Kidney tubule cell (primary cell): ENCODE measurements around the gene ERBB4.

Experiments
- DNase-seq: peaks from one replicate; pipeline ENCODE4 v3.0.0-alpha.2; 2018; ENCODE audit warnings: low spot score

The ERBB4 gene

GRCh38 chr2:212364112-212364985, 174.3 kb downstream of the ERBB4 start:
- DNase-seq = peak; percentile 13

- no peak for DNase-seq
Measured at GRCh38 chr2:212361174-212361756, 177.3 kb downstream of the ERBB4 start.

- no peak for DNase-seq
Measured at GRCh38 chr2:212360068-212360460, 178.5 kb downstream of the ERBB4 start.

- no peak for DNase-seq
Measured at GRCh38 chr2:212359425-212360067, 179.1 kb downstream of the ERBB4 start.

GRCh38 chr2:212357606-212358005, 181.0 kb downstream of the ERBB4 start:
- no peak for DNase-seq

GRCh38 chr2:212354382-212354781, 184.2 kb downstream of the ERBB4 start:
- no peak for DNase-seq

GRCh38 chr2:212348501-212348900, 190.1 kb downstream of the ERBB4 start:
- DNase-seq = no peak

GRCh38 chr2:212346865-212347264, 191.7 kb downstream of the ERBB4 start:
- no peak for DNase-seq

- DNase-seq = no peak
Measured at GRCh38 chr2:212345966-212346365, 192.6 kb downstream of the ERBB4 start.

- DNase-seq = no peak
Measured at GRCh38 chr2:212344131-212344530, 194.5 kb downstream of the ERBB4 start.

GRCh38 chr2:212343167-212343566, 195.4 kb downstream of the ERBB4 start:
- no peak for DNase-seq

GRCh38 chr2:212337486-212338343, 200.9 kb downstream of the ERBB4 start:
- no peak for DNase-seq

- peak; percentile 6 for DNase-seq
Measured at GRCh38 chr2:212337036-212337435, 201.6 kb downstream of the ERBB4 start.

- DNase-seq = peak; percentile 51
Measured at GRCh38 chr2:212330263-212330662, 208.3 kb downstream of the ERBB4 start.

GRCh38 chr2:212328712-212329496, 209.7 kb downstream of the ERBB4 start:
- DNase-seq = no peak

- peak; percentile 11 for DNase-seq
Measured at GRCh38 chr2:212328136-212328535, 210.5 kb downstream of the ERBB4 start.

GRCh38 chr2:212327171-212327809, 211.3 kb downstream of the ERBB4 start:
- peak; percentile 65 for DNase-seq

GRCh38 chr2:212318636-212319035, 220.0 kb downstream of the ERBB4 start:
- DNase-seq = no peak

GRCh38 chr2:212314680-212315079, 223.9 kb downstream of the ERBB4 start:
- no peak for DNase-seq

- no peak for DNase-seq
Measured at GRCh38 chr2:212311807-212312404, 226.7 kb downstream of the ERBB4 start.
